T-helper 17 cell (primary cell): Measurements from ENCODE around the gene TENT4B. TPM values are rescaled to one million over a fixed set of nuclear protein-coding genes. Genes with fewer than 3 reads are reported as not detected.

ENCODE experiments used
- ATAC-seq: fragments of 150-1000 bp; cut with Tn5 transposase; 2 replicates; pipeline ENCODE4 v1.10.0; 2021; ENCODE audit warnings: mild to moderate bottlenecking, moderate library complexity
- DNase-seq, 3 donors: peaks; one replicate each; pipeline versions ENCODE4 v3.0.0 to v3.0.0-alpha.2; 2020 to 2021
- H3K9me3 ChIP-seq: one replicate; pipeline ENCODE4 v1.7.0; 2013; ENCODE audit warnings: low read length, mild to moderate bottlenecking; ENCODE audit not compliant: control insufficient read depth, poor library complexity, severe bottlenecking
- H3K27ac Mint-ChIP-seq: one replicate; pipeline ENCODE4 v1.8.0; 2022; ENCODE audit warnings: mild to moderate bottlenecking, moderate library complexity, mixed read lengths
- H3K27me3 Mint-ChIP-seq: one replicate; pipeline ENCODE4 v1.8.0; 2022; ENCODE audit warnings: mixed read lengths
- H3K36me3 Mint-ChIP-seq: one replicate; pipeline ENCODE4 v1.8.0; 2022; ENCODE audit warnings: low read depth, mixed read lengths
- H3K4me1 Mint-ChIP-seq: one replicate; pipeline ENCODE4 v1.8.0; 2022; ENCODE audit warnings: mild to moderate bottlenecking, mixed read lengths
- H3K4me3 Mint-ChIP-seq: one replicate; pipeline ENCODE4 v1.8.0; 2022; ENCODE audit warnings: mild to moderate bottlenecking, moderate library complexity, mixed read lengths
- total RNA-seq, 4 donors: library from RNA in 2 of 4; stranded (reverse) in 2 of 4; gene quantifications; one replicate each; pipeline ENCODE4 v1.2.3 and lab custom pipeline; 2022 to 2026

The TENT4B gene
- total RNA-seq, 2 donors from 2014 or later: 21.5 to 23.0 TPM

- ATAC-seq (no peak), DNase-seq (no peak)
- peak overlapping the region; percentile 25 for H3K27ac Mint-ChIP-seq
- H3K9me3 ChIP-seq: no peaks in the 10 kb centered on the region
- H3K4me1 Mint-ChIP-seq: peaks cover 51% of the 10 kb centered on the region
- no peaks in the 10 kb centered on the region for H3K27me3 Mint-ChIP-seq
- no peak overlapping the region for H3K4me3 Mint-ChIP-seq
- peaks cover 3% of the 10 kb centered on the region for H3K36me3 Mint-ChIP-seq
These were observed 39.4 kb downstream of the TENT4B start for GRCh38 chr16:50192386-50193050.

GRCh38 chr16:50193594-50193993 lies 40.5 kb downstream of the TENT4B start:
- Mint-ChIP-seq H3K27ac (peak overlapping the region; percentile 84), H3K36me3 (peaks cover 3% of the 10 kb centered on the region), H3K4me1 (peaks cover 52% of the 10 kb centered on the region), H3K4me3 (no peak overlapping the region), H3K27me3 (no peaks in the 10 kb centered on the region)
- DNase-seq (no peak), ATAC-seq (no peak)
- H3K9me3 ChIP-seq: no peaks in the 10 kb centered on the region

GRCh38 chr16:50195276-50195675 lies 42.2 kb downstream of the TENT4B start:
- Mint-ChIP-seq H3K27me3 (no peaks in the 10 kb centered on the region), H3K36me3 (peaks cover 3% of the 10 kb centered on the region), H3K4me3 (peak overlapping the region; percentile 36), H3K27ac (peak overlapping the region; percentile 84), H3K4me1 (peaks cover 53% of the 10 kb centered on the region)
- ATAC-seq: no peak
- H3K9me3 ChIP-seq: no peaks in the 10 kb centered on the region
- no peak for DNase-seq

- Mint-ChIP-seq H3K4me1 (peaks cover 51% of the 10 kb centered on the region), H3K27ac (peak overlapping the region; percentile 84), H3K4me3 (no peak overlapping the region)
These were observed 42.6 kb downstream of the TENT4B start for GRCh38 chr16:50195756-50196155.

GRCh38 chr16:50197582-50197981 lies 44.5 kb downstream of the TENT4B start:
- DNase-seq (no peak), ATAC-seq (no peak)
- no peak overlapping the region for H3K4me3 Mint-ChIP-seq
- H3K27ac Mint-ChIP-seq: no peak overlapping the region
- H3K27me3 Mint-ChIP-seq: no peaks in the 10 kb centered on the region
- no peaks in the 10 kb centered on the region for H3K9me3 ChIP-seq
- H3K4me1 Mint-ChIP-seq: peaks cover 53% of the 10 kb centered on the region
- H3K36me3 Mint-ChIP-seq: peaks cover 3% of the 10 kb centered on the region

More at GRCh38 chr16:50195756-50196155, 42.6 kb downstream of the TENT4B start:
- Mint-ChIP-seq H3K27me3 (no peaks in the 10 kb centered on the region), H3K36me3 (peaks cover 3% of the 10 kb centered on the region)
- DNase-seq: no peak
- ATAC-seq: no peak
- H3K9me3 ChIP-seq: no peaks in the 10 kb centered on the region

- no peaks in the 10 kb centered on the region for H3K9me3 ChIP-seq
- no peaks in the 10 kb centered on the region for H3K36me3 Mint-ChIP-seq
- DNase-seq (no peak), ATAC-seq (no peak)
- no peak overlapping the region for H3K4me3 Mint-ChIP-seq
- H3K27me3 Mint-ChIP-seq: no peaks in the 10 kb centered on the region
- no peak overlapping the region for H3K27ac Mint-ChIP-seq
- peaks cover 56% of the 10 kb centered on the region for H3K4me1 Mint-ChIP-seq
These were observed 45.8 kb downstream of the TENT4B start for GRCh38 chr16:50198802-50199403.

- no peaks in the 10 kb centered on the region for H3K36me3 Mint-ChIP-seq
- peak overlapping the region; percentile 78 for H3K27ac Mint-ChIP-seq
- ATAC-seq (no peak), DNase-seq (no peak)
- no peaks in the 10 kb centered on the region for H3K27me3 Mint-ChIP-seq
- peaks cover 46% of the 10 kb centered on the region for H3K4me1 Mint-ChIP-seq
- no peak overlapping the region for H3K4me3 Mint-ChIP-seq
- H3K9me3 ChIP-seq: no peaks in the 10 kb centered on the region
These were observed 48.7 kb downstream of the TENT4B start for GRCh38 chr16:50201787-50202186.

GRCh38 chr16:50202926-50203624 lies 50.0 kb downstream of the TENT4B start:
- Mint-ChIP-seq H3K27me3 (no peaks in the 10 kb centered on the region), H3K36me3 (no peaks in the 10 kb centered on the region), H3K27ac (peak overlapping the region; percentile 78), H3K4me1 (peaks cover 44% of the 10 kb centered on the region), H3K4me3 (no peak overlapping the region)
- H3K9me3 ChIP-seq: no peaks in the 10 kb centered on the region
- no peak for ATAC-seq
- no peak for DNase-seq

GRCh38 chr16:50203681-50204080 lies 50.6 kb downstream of the TENT4B start:
- H3K9me3 ChIP-seq: no peaks in the 10 kb centered on the region
- H3K36me3 Mint-ChIP-seq: no peaks in the 10 kb centered on the region
- DNase-seq (no peak), ATAC-seq (no peak)
- H3K4me3 Mint-ChIP-seq: no peak overlapping the region
- H3K4me1 Mint-ChIP-seq: peaks cover 46% of the 10 kb centered on the region
- peak overlapping the region; percentile 78 for H3K27ac Mint-ChIP-seq
- H3K27me3 Mint-ChIP-seq: no peaks in the 10 kb centered on the region

- Mint-ChIP-seq H3K27ac (peak overlapping the region; percentile 78), H3K4me3 (no peak overlapping the region), H3K27me3 (no peaks in the 10 kb centered on the region), H3K36me3 (no peaks in the 10 kb centered on the region), H3K4me1 (peaks cover 44% of the 10 kb centered on the region)
- ATAC-seq: no peak
- H3K9me3 ChIP-seq: no peaks in the 10 kb centered on the region
- DNase-seq: no peak
These were observed 51.5 kb downstream of the TENT4B start for GRCh38 chr16:50204453-50205108.

GRCh38 chr16:50207652-50208051 lies 54.5 kb downstream of the TENT4B start:
- H3K9me3 ChIP-seq: no peaks in the 10 kb centered on the region
- H3K27me3 Mint-ChIP-seq: no peaks in the 10 kb centered on the region
- no peak overlapping the region for H3K4me3 Mint-ChIP-seq
- H3K27ac Mint-ChIP-seq: peak overlapping the region; percentile 87
- DNase-seq (no peak), ATAC-seq (no peak)
- H3K36me3 Mint-ChIP-seq: peaks cover 2% of the 10 kb centered on the region
- peaks cover 43% of the 10 kb centered on the region for H3K4me1 Mint-ChIP-seq

GRCh38 chr16:50208460-50208931 lies 55.4 kb downstream of the TENT4B start:
- DNase-seq: no peak
- H3K27ac Mint-ChIP-seq: peak overlapping the region; percentile 53
- no peak overlapping the region for H3K4me3 Mint-ChIP-seq
- peaks cover 35% of the 10 kb centered on the region for H3K4me1 Mint-ChIP-seq
- no peaks in the 10 kb centered on the region for H3K9me3 ChIP-seq
- peaks cover 2% of the 10 kb centered on the region for H3K36me3 Mint-ChIP-seq
- ATAC-seq: no peak
- no peaks in the 10 kb centered on the region for H3K27me3 Mint-ChIP-seq
